Measurements from ENCODE around the gene PPP2R2C. TPM values are rescaled to one million over a fixed set of nuclear protein-coding genes. Genes with fewer than 3 reads are reported as not detected.

The PPP2R2C gene
- 2.7 and 17.4 TPM in 2 replicates for total RNA-seq

GRCh38 chr4:6472387-6473263 lies at the start of gene PPP2R2C:
Gene PPP2R2C (minus strand): TSS chr4:6472614. CDS start chr4:6472229, 385 bp downstream.

Other genes starting within 250 kb of the PPP2R2C start
- 20.8 and 24.3 TPM in 2 replicates for gene WFS1, start 202.8 kb downstream of the PPP2R2C start, total RNA-seq
- gene MAN2B2, start 102.6 kb upstream of the PPP2R2C start, total RNA-seq = 6.2 and 30.4 TPM in 2 replicates
- gene MRFAP1, start 168.1 kb upstream of the PPP2R2C start, total RNA-seq = 117 and 142 TPM in 2 replicates
- 19.9 and 208 TPM in 2 replicates for gene S100P, start 221.3 kb upstream of the PPP2R2C start, total RNA-seq
- 55.4 and 60.4 TPM in 2 replicates for gene MRFAP1L1, start 237.3 kb upstream of the PPP2R2C start, total RNA-seq
- gene BLOC1S4, start 243.6 kb upstream of the PPP2R2C start, total RNA-seq = 12.6 and 13.7 TPM in 2 replicates

Data from nasal cavity respiratory epithelium epithelial cell of viscerocranial mucosa (primary cell).